Muscle layer of colon (tissue), 2 donors: ENCODE results near the gene CELSR1.
"Not testable (repeated sequence)": the region's sequence is repeated elsewhere in the genome, so short reads cannot be mapped to it uniquely, and the experiment has no call there.

Source experiments
- H3K27ac ChIP-seq: one replicate; pipeline ENCODE4 v1.7.0; 2013; ENCODE audit warnings: low read depth, mild to moderate bottlenecking, low read length, moderate library complexity
- H3K27me3 ChIP-seq, 2 donors: one replicate each; pipeline ENCODE4 v1.7.0; 2013; ENCODE audit warnings: low read length in 2 of 2, mild to moderate bottlenecking in 2 of 2; ENCODE audit not compliant: insufficient read depth in 2 of 2, control insufficient read depth in 1 of 2
- H3K36me3 ChIP-seq: one replicate; pipeline ENCODE4 v1.7.0; 2013; ENCODE audit warnings: mild to moderate bottlenecking, low read length; ENCODE audit not compliant: insufficient read depth
- H3K4me1 ChIP-seq: one replicate; pipeline ENCODE4 v1.7.0; 2013; ENCODE audit warnings: mild to moderate bottlenecking, low read length; ENCODE audit not compliant: insufficient read depth
- H3K4me3 ChIP-seq, 2 donors: one replicate each; pipeline ENCODE4 v1.7.0; 2013; ENCODE audit warnings: low read length in 2 of 2, low read depth in 1 of 2, mild to moderate bottlenecking in 1 of 2, moderate library complexity in 1 of 2
- H3K9ac ChIP-seq: one replicate; pipeline ENCODE4 v1.7.0; 2013; ENCODE audit warnings: low read length
- H3K9me3 ChIP-seq: one replicate; pipeline ENCODE4 v1.7.0; 2013; ENCODE audit warnings: mild to moderate bottlenecking, low read length
- donor health status: abdominal sarcoma.
- donor health status: Adenocarcinoma of cecum.

The CELSR1 gene

DNA sequence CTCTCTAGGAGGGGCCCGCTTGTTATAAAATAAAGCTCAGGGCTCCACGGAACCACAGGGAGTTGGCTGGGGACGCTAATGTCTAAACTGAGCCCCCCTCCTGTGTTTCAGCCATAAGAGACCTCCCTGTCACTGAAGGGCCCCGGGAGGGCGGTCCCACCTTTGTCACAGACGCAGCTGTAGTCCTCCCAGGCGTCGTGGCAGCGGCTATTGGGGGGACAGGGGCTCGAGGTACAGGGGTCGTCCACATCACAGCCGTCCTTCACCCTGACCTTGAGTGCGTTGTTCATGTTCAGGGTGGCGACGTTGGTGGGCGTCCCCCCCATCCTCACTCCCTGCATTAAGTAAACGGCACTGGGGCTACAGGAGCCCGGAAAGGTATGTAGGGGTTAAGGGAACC lies 139.9 kb downstream of the CELSR1 start:
- Histone ChIP-seq H3K4me3 (no peak overlapping the region), H3K36me3 (no peaks in the 10 kb centered on the region), H3K27ac (no peak overlapping the region), H3K4me1 (no peaks in the 10 kb centered on the region), H3K27me3 (no peaks in the 10 kb centered on the region), H3K9ac (no peak overlapping the region), H3K9me3 (no peaks in the 10 kb centered on the region)

- H3K4me3 ChIP-seq, H3K27ac ChIP-seq, H3K9me3 ChIP-seq, H3K36me3 ChIP-seq, H3K4me1 ChIP-seq, H3K9ac ChIP-seq, H3K27me3 ChIP-seq: not testable (repeated sequence)
These were observed 140.4 kb downstream of the CELSR1 start for GRCh38 chr22:46397049-46397448.

DNA sequence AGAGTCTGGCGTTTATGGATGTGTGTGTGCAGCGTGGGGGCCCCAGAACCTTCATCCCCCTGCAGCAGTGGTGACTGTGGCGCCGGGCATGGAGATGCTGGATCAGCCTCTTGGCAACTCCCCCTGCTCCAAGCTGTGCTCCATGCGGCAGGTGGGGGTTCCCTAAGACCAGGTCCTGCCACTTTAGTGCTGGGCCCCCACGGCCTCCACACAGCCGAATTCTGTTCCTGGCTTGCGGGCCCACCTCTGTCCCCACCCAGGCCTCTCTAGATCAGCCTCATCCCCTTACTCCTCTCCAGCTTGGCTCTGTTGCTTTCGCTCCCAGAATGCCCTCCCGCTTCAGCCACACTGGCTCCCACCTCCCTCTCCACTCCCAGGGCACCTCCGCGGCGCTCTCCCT lies 142.3 kb downstream of the CELSR1 start:
- H3K36me3 ChIP-seq = no peaks in the 10 kb centered on the region
- no peak overlapping the region for H3K4me3 ChIP-seq
- H3K4me1 ChIP-seq = no peaks in the 10 kb centered on the region
- H3K27ac ChIP-seq = no peak overlapping the region
- H3K9ac ChIP-seq = no peak overlapping the region
- H3K27me3 ChIP-seq = no peaks in the 10 kb centered on the region
- no peaks in the 10 kb centered on the region for H3K9me3 ChIP-seq

DNA sequence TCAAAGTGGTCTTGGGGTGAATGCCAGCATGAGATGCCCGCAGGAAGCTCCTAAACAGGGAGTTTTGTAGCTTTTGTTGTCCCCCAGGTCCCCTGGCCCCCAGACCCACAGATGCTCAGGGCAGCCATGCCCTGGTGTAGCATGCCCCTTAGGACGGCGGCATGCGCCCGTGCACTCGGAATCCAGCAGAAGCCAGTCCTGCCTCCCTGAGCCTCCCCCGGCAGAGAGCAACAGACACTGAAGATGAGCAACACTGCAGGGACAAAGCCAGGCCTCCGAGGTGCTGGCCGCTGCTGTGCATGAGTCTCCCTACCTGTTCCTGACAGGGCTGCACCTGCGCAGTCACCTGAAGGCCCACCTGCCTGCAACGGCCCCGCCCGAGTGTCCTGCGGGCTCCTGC lies 142.8 kb downstream of the CELSR1 start:
- H3K4me1 ChIP-seq = no peaks in the 10 kb centered on the region
- no peaks in the 10 kb centered on the region for H3K27me3 ChIP-seq
- no peak overlapping the region for H3K9ac ChIP-seq
- H3K4me3 ChIP-seq = no peak overlapping the region
- H3K36me3 ChIP-seq = no peaks in the 10 kb centered on the region
- no peaks in the 10 kb centered on the region for H3K9me3 ChIP-seq
- no peak overlapping the region for H3K27ac ChIP-seq

- Histone ChIP-seq H3K4me3 (no peak overlapping the region), H3K27ac (no peak overlapping the region), H3K9me3 (no peaks in the 10 kb centered on the region), H3K4me1 (no peaks in the 10 kb centered on the region), H3K9ac (no peak overlapping the region), H3K36me3 (no peaks in the 10 kb centered on the region), H3K27me3 (no peaks in the 10 kb centered on the region)
These were observed 143.5 kb downstream of the CELSR1 start for GRCh38 chr22:46393873-46394272.

GRCh38 chr22:46392137-46392844 lies 145.1 kb downstream of the CELSR1 start:
- Histone ChIP-seq H3K4me3 (no peak overlapping the region), H3K9me3 (no peaks in the 10 kb centered on the region), H3K27ac (no peak overlapping the region), H3K9ac (no peak overlapping the region), H3K27me3 (no peaks in the 10 kb centered on the region), H3K36me3 (no peaks in the 10 kb centered on the region), H3K4me1 (no peaks in the 10 kb centered on the region)

DNA sequence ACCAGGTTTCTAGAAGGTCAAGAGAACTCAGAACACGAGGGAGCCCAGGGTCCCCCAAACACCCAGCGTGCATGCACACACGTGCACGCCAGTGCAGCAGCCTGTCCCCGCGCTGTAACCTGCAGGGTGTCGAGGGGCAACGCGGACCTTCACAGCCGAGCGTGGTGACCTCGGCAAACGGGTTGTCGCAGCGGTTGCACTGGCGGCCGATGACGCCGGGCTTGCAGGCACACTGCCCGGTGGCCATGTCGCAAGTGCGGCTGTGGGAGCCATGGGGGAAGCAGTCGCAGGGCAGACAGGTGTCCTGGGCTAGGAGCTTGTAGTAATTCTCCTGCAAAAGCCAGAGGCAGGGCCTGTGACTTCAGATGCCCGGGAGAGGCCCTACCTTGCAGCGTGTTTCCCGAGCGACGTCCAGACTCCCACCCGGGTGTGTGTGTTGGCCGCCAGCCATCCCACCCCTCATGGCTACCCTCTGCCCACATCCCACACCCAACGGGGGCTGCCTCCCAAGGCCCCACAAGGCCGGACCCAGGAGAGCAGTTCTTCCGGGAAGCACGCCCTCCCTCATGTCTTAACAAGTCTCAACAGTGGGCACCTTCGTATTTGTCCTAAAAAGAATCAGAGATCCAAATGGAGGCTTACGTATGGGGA lies 145.8 kb downstream of the CELSR1 start:
- Histone ChIP-seq H3K9ac (no peak overlapping the region), H3K27me3 (no peaks in the 10 kb centered on the region), H3K27ac (no peak overlapping the region), H3K4me1 (no peaks in the 10 kb centered on the region), H3K36me3 (no peaks in the 10 kb centered on the region), H3K4me3 (no peak overlapping the region), H3K9me3 (no peaks in the 10 kb centered on the region)

DNA sequence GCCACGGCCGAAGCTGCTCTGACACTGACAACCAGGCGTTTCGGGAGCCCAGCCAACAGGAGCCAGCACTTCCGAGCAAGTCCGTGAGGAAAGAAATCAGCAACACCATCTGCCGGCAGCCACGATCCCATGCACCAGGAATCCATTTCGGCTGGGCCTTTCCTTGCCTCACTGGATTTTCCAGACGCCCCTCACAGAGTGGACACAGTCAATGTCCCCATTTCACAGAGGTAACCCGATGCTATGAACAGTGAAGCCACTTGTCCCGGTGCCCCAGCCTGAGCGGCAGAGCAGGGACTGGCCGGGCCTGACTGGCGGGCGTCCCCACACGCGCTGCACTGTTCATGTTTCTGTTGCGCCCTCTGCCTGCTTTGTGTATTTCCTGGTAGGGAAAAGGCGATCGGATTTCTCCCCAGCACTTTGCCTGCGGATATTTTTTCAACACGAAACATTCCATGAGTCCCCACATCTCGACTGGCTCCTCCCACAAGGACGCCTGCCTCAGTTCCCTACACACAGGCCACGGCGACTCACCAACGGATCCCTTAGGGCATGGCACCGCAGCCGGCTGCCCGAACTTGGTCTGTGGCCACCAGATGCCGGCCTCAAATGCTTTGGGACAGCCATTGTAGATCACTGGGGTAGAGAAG lies 146.6 kb downstream of the CELSR1 start:
- Histone ChIP-seq H3K4me1 (no peaks in the 10 kb centered on the region), H3K27me3 (no peaks in the 10 kb centered on the region), H3K36me3 (no peaks in the 10 kb centered on the region), H3K4me3 (no peak overlapping the region), H3K27ac (no peak overlapping the region), H3K9ac (no peak overlapping the region), H3K9me3 (no peaks in the 10 kb centered on the region)

DNA sequence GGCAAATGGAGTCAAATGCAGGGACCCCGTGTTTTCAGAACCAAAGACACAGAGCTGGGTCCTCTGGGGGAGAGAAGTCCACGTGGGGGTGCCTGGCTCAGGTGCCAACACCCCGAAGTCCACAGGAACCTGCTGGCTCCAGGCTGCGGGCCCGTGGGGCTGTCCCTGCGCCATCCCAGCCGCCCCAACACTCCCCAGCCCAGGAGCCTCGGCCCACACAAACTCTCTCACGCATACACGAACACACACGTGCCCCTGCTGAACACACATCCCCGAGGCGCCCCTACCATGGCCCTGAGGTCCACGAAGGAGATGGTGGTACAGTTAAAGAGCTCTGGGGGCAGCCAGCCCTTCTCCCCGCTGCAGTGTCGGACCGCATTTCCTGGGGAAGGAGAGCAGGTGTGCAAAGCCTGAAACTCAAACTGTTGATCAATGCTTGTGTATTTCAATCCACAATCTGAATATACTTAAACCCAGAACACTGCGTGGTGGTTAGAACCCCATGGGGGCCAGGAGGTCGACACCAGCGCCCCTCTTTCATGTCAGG lies 147.2 kb downstream of the CELSR1 start:
- no peak overlapping the region for H3K9ac ChIP-seq
- no peak overlapping the region for H3K4me3 ChIP-seq
- no peaks in the 10 kb centered on the region for H3K4me1 ChIP-seq
- no peaks in the 10 kb centered on the region for H3K9me3 ChIP-seq
- no peaks in the 10 kb centered on the region for H3K36me3 ChIP-seq
- H3K27ac ChIP-seq = no peak overlapping the region
- H3K27me3 ChIP-seq = no peaks in the 10 kb centered on the region

- H3K9me3 ChIP-seq = no peaks in the 10 kb centered on the region
- H3K27ac ChIP-seq = no peak overlapping the region
- no peaks in the 10 kb centered on the region for H3K4me1 ChIP-seq
- no peaks in the 10 kb centered on the region for H3K36me3 ChIP-seq
- no peak overlapping the region for H3K4me3 ChIP-seq
- no peak overlapping the region for H3K9ac ChIP-seq
- H3K27me3 ChIP-seq = no peaks in the 10 kb centered on the region
These were observed 148.3 kb downstream of the CELSR1 start for GRCh38 chr22:46389081-46389480.

DNA sequence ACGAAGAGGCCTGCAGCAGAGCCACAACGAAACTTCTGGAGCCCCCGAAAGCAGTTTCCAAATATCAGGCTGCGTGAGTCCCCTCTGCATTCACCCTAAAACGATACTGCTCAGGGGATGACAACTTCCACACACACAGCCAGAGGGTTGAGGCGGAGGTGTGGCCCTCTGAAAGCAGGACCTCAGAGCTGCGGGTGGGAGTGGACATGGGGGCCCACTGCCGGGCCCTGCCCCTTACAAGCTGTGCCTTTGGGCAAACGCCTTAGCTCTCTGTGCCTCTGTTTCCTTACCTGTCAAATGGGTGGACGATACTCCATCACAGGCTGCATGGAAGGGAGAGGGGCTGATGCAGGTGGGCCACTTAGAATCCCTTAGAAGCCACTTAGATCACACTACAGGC lies 148.8 kb downstream of the CELSR1 start:
- Histone ChIP-seq H3K27me3 (no peaks in the 10 kb centered on the region), H3K9ac (no peak overlapping the region), H3K27ac (no peak overlapping the region), H3K36me3 (no peaks in the 10 kb centered on the region), H3K9me3 (no peaks in the 10 kb centered on the region), H3K4me1 (no peaks in the 10 kb centered on the region), H3K4me3 (no peak overlapping the region)
